HCT116 (cell line): ENCODE measurements around the gene MACROH2A2.

ENCODE experiments used
- CEBPB ChIP-seq: IDR thresholded peaks from 2 replicates; pipeline ENCODE4 v1.6.1; 2012; ENCODE audit warnings: low read depth
- EZH2 ChIP-seq: fragments of 200-600 bp; sonication (generic); IDR thresholded peaks from 2 replicates; pipeline ENCODE4 v1.6.1; 2017; ENCODE audit warnings: antibody characterized with exemption, mixed run types
- POLR2A ChIP-seq: IDR thresholded peaks from 2 replicates; pipeline ENCODE4 v1.7.0; 2011; ENCODE audit warnings: borderline replicate concordance; ENCODE audit not compliant: insufficient read depth, insufficient read length; ENCODE audit errors: extremely low read depth
- YY1 ChIP-seq: IDR thresholded peaks from 2 replicates; pipeline ENCODE4 v1.6.1; 2011; ENCODE audit warnings: low read length, low read depth, moderate library complexity, mild to moderate bottlenecking; ENCODE audit not compliant: insufficient replicate concordance; ENCODE audit errors: extremely low read depth
- ZNF274 ChIP-seq: fragments of 200-500 bp; sonication (Bioruptor generic); IDR thresholded peaks from 2 replicates; pipeline ENCODE4 v1.6.1; 2014; ENCODE audit warnings: mild to moderate bottlenecking, low read depth, low read length, inconsistent platforms
- TF ChIP-seq, protein P1 (sequence below), 3 experiments: fragments of 200-600 bp in 1 of 3; sonication (generic) in 1 of 3; IDR thresholded peaks in 2 of 3; conservative IDR thresholded peaks in 1 of 3; 2 replicates each; pipeline ENCODE4 v1.5.1; 2012 to 2017; ENCODE audit warnings: low read depth in 2 of 3, low read length in 2 of 3, antibody characterized with exemption in 1 of 3, borderline replicate concordance in 1 of 3, control low read depth in 1 of 3, mild to moderate bottlenecking in 1 of 3, mixed read lengths in 1 of 3, mixed run types in 1 of 3, moderate library complexity in 1 of 3; ENCODE audit not compliant: insufficient read depth in 1 of 3
- TF ChIP-seq, protein P2 (sequence below): IDR thresholded peaks from 2 replicates; pipeline ENCODE4 v1.6.1; 2012; ENCODE audit warnings: low read depth

GRCh38 chr10:70119623-70120022 lies 67.0 kb downstream of the MACROH2A2 start:
- TF ChIP-seq, protein P1, sequence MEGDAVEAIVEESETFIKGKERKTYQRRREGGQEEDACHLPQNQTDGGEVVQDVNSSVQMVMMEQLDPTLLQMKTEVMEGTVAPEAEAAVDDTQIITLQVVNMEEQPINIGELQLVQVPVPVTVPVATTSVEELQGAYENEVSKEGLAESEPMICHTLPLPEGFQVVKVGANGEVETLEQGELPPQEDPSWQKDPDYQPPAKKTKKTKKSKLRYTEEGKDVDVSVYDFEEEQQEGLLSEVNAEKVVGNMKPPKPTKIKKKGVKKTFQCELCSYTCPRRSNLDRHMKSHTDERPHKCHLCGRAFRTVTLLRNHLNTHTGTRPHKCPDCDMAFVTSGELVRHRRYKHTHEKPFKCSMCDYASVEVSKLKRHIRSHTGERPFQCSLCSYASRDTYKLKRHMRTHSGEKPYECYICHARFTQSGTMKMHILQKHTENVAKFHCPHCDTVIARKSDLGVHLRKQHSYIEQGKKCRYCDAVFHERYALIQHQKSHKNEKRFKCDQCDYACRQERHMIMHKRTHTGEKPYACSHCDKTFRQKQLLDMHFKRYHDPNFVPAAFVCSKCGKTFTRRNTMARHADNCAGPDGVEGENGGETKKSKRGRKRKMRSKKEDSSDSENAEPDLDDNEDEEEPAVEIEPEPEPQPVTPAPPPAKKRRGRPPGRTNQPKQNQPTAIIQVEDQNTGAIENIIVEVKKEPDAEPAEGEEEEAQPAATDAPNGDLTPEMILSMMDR (IDR thresholded peaks at IDR 0.05 in 2 of 3, conservative IDR thresholded peaks at IDR 0.05 in 1 of 3; ENCODE audit: borderline replicate concordance in 1 of 3, insufficient read depth in 1 of 3, low read depth in 2 of 3, low read length in 2 of 3): no peak
- no peak for TF ChIP-seq CEBPB
- no peak for TF ChIP-seq ZNF274
- TF ChIP-seq POLR2A: no peak
- no peak for TF ChIP-seq YY1
- TF ChIP-seq EZH2: no peak
- TF ChIP-seq, protein P2, sequence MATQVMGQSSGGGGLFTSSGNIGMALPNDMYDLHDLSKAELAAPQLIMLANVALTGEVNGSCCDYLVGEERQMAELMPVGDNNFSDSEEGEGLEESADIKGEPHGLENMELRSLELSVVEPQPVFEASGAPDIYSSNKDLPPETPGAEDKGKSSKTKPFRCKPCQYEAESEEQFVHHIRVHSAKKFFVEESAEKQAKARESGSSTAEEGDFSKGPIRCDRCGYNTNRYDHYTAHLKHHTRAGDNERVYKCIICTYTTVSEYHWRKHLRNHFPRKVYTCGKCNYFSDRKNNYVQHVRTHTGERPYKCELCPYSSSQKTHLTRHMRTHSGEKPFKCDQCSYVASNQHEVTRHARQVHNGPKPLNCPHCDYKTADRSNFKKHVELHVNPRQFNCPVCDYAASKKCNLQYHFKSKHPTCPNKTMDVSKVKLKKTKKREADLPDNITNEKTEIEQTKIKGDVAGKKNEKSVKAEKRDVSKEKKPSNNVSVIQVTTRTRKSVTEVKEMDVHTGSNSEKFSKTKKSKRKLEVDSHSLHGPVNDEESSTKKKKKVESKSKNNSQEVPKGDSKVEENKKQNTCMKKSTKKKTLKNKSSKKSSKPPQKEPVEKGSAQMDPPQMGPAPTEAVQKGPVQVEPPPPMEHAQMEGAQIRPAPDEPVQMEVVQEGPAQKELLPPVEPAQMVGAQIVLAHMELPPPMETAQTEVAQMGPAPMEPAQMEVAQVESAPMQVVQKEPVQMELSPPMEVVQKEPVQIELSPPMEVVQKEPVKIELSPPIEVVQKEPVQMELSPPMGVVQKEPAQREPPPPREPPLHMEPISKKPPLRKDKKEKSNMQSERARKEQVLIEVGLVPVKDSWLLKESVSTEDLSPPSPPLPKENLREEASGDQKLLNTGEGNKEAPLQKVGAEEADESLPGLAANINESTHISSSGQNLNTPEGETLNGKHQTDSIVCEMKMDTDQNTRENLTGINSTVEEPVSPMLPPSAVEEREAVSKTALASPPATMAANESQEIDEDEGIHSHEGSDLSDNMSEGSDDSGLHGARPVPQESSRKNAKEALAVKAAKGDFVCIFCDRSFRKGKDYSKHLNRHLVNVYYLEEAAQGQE: no peak
